SK-N-MC (cell line): ENCODE results near the gene INSYN2B.

Source experiments
- EZH2 ChIP-seq: fragments of 200-600 bp; sonication (generic); IDR thresholded peaks from one replicate; pipeline ENCODE4 v1.6.1; 2017; ENCODE audit warnings: antibody characterized with exemption
- FOXP2 ChIP-seq: optimal IDR thresholded peaks from 2 replicates; pipeline ENCODE3; 2011; ENCODE audit warnings: mild to moderate bottlenecking, moderate library complexity; ENCODE audit not compliant: insufficient read depth; ENCODE audit errors: extremely low read length, control extremely low read depth
- POLR2AphosphoS5 ChIP-seq: IDR thresholded peaks from 2 replicates; pipeline ENCODE4 v1.6.1; 2012; ENCODE audit warnings: mild to moderate bottlenecking, low read depth, low read length, borderline replicate concordance

GRCh38 chr5:169906745-169907649 lies 73.3 kb downstream of the INSYN2B start:
- TF ChIP-seq EZH2, result no peak
- no peak for TF ChIP-seq POLR2AphosphoS5
- TF ChIP-seq FOXP2, result no peak
